ENCODE data around the gene PPM1K.

GRCh38 chr4:88244056-88244455 lies 40.3 kb downstream of the PPM1K start:
- no peak for TF ChIP-seq POLR2AphosphoS5 (IDR thresholded peaks at IDR 0.05; ENCODE audit: insufficient read depth, low read depth, low read length)
- TF ChIP-seq, protein P1, sequence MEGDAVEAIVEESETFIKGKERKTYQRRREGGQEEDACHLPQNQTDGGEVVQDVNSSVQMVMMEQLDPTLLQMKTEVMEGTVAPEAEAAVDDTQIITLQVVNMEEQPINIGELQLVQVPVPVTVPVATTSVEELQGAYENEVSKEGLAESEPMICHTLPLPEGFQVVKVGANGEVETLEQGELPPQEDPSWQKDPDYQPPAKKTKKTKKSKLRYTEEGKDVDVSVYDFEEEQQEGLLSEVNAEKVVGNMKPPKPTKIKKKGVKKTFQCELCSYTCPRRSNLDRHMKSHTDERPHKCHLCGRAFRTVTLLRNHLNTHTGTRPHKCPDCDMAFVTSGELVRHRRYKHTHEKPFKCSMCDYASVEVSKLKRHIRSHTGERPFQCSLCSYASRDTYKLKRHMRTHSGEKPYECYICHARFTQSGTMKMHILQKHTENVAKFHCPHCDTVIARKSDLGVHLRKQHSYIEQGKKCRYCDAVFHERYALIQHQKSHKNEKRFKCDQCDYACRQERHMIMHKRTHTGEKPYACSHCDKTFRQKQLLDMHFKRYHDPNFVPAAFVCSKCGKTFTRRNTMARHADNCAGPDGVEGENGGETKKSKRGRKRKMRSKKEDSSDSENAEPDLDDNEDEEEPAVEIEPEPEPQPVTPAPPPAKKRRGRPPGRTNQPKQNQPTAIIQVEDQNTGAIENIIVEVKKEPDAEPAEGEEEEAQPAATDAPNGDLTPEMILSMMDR (IDR thresholded peaks at IDR 0.05; ENCODE audit: extremely low read depth in 1 of 2, insufficient read depth in 1 of 2, low read depth in 1 of 2, low read length in 2 of 2) = no peak
- no peak for TF ChIP-seq POLR2A (IDR thresholded peaks at IDR 0.05; ENCODE audit: low read depth, low read length)
- TF ChIP-seq, protein P2, sequence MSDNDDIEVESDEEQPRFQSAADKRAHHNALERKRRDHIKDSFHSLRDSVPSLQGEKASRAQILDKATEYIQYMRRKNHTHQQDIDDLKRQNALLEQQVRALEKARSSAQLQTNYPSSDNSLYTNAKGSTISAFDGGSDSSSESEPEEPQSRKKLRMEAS (IDR thresholded peaks at IDR 0.05; ENCODE audit: insufficient read depth, insufficient read length) = no peak
- TF ChIP-seq MYC (IDR thresholded peaks at IDR 0.05; ENCODE audit: low read depth, low read length) = no peak
- no peak for TF ChIP-seq GATA2 (IDR thresholded peaks at IDR 0.05; ENCODE audit: insufficient read depth, insufficient read length, low read depth, low read length)
- TF ChIP-seq EZH2 (IDR thresholded peaks at IDR 0.05; ENCODE audit: borderline replicate concordance, low read depth, low read length, severe bottlenecking) = no peak
